Cerebellar cortex (tissue), 1 donor: Measurements from ENCODE around the gene TMEM17.

Source experiments
- DNase-seq: peaks from one replicate; pipeline ENCODE4 v3.0.0-alpha.2; 2015; ENCODE audit warnings: low spot score

TMEM17 gene

DNA sequence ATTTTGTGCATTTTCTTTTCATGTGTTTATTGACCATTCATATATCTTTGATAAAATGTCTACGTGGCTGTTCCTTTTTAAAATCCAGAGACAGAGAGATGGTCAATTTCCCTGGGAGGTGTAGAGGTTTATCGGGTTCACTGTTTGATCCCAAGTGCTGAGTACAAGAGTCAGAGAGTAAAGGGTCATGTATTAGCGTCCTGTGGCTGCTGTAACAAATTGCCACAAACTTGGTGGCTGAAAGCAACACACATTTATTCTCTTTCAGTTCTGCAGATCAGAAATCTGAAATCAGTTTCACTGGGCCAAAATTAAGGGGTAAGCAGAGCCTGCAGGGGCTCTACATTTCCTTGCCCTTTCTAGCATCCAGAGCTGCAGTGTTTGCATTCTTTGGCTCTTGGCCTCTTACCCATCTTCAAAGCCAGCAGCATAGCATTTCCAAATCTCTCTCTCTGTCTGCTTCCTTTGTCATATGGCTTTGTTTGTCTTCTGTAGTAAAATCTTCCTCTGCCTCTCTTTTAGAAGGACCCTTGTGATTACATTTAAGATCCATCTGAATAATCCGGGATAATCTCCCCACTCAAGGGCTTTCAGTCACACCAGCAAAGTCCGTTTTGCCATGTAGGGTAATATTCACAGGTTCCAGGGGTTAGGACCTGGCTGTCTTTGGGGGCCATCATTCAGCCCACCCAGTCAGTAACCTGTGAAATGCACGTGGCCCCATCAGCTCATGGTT lies 49.9 kb downstream of the TMEM17 start:
- DNase-seq = no peak

- no peak for DNase-seq
These were observed 52.0 kb downstream of the TMEM17 start for GRCh38 chr2:62453955-62454354.

- peak; percentile 24 for DNase-seq
These were observed 53.1 kb downstream of the TMEM17 start for GRCh38 chr2:62452701-62453454.

DNA sequence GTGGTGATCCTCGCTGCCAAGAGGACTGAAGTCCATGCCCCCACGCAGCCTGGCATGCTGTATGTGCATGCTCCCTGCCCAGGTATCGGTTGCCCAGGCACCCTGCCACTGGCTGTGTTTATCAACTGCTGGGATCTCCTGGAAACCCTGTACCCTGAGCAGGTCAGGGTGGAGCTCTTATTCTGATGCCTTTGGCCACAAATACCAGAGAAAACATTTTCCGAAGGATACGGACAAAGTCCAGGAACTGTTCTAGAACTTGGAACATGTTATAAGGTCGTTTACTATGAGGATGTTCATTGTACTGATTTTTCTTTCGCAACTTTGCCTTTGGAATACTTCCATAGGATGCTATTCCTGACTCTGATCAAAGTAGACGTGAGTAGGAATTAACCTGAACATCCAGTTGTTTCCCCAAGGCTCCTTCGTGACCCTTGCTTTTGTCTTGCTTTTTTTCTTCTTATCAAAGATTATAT lies 55.2 kb downstream of the TMEM17 start:
- no peak for DNase-seq
